Measurements from ENCODE around the gene GPC3.

The GPC3 gene

DNA sequence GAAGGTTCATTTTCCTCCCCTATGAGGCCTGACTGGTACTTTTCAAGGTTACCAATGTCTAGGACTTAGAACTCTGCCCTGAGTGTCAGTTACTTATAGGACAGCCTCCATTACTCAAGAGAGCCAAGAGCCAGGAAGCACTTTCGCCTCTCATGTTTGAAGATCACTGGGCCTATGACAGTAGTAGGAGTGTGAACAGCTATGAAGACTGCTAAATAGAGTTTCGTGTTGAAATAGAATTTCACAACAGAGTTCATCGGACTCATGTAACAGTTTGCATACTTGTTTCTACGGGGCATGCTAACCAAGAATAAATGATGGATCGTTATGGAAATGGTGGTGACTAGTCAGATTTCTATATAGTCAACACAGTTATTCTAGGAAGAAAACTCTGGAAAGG lies 472.3 kb downstream of the GPC3 start:
- DNase-seq (ENCODE audit: low read depth in 2 of 2) = no peak

DNA sequence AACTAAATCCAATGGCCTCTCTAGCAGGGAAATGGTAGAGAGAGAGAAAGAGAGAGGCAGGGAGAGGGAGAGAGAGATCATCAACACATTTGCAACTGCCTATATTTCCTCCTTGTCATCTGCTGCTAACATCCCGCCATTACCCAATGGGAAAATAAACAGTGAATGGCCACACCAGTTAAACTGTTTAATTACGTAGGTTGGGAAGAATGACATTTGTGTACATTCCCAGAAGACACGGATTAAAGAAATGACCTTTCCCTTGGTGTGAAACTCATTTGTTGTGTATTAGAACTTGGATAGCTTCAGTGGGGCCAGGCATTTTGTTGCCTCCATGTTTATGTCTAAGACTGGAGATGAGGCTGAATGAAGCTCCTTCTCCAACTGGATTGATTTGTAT lies 474.4 kb downstream of the GPC3 start:
- DNase-seq (ENCODE audit: low read depth in 2 of 2) = no peak

DNA sequence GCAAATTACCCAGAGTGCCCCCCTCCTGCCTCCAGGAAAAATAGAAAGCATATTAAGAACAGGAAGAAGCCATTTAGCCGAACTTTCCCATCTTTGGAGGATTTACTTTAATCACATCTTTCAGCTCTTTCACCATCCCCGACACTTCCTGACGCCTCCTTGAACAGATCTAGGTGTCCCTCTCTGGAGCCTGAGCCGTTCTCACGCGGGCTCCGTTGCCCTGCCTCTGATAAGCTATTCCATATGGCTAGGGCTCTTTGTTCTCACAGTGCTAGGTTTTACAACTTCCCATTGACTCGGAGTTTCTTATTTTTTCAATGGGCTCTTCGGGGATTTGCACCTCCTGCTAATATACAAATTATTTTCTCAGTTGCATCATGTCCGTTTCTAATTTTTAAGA lies 488.0 kb downstream of the GPC3 start:
- no peak for DNase-seq (ENCODE audit: low read depth in 2 of 2)

DNA sequence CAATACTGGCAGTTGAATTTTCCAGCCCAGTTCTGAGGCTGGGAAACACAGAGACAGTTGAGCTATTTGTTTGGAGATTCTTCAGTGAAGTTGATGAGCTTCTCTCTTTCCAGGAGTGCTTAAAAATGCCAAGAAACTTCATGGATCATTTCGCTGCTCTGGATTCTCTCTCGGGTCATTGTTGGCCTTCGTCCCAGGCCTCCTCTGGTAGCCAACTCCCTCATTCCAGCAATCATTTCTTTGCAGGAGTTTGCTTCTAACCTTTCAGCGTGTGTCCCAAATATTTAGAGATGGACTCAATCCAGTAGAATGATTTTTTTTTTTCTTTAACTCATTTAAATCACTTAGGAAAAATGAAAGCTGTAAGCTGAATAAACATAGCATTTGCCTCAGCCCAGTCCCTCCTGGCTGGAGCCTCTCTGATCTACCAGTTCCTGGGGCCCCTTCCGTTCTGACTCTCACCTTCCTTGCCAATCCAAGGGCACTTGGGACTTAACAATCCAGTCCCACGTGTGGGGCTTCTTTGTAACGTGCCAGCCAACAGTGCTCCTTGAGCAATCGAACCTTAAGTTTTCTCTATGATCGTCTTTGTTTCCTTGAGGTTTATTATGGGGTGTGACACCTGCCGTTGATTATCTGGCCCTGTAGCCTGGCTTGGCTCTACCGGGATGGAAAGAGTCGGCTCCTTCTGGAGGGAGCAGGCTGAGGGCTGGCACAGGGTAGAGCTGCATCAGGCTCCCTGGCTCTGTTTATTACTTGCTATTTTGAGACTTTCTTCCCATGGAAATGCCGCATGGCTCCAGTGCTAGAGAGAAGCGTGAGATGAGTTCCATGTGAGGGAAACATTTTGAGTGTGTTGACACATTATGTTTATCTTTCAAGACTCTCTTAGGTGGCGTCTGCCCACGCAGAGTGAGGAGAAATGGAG lies 489.7 kb downstream of the GPC3 start:
- no peak for DNase-seq (ENCODE audit: low read depth in 2 of 2)

DNA sequence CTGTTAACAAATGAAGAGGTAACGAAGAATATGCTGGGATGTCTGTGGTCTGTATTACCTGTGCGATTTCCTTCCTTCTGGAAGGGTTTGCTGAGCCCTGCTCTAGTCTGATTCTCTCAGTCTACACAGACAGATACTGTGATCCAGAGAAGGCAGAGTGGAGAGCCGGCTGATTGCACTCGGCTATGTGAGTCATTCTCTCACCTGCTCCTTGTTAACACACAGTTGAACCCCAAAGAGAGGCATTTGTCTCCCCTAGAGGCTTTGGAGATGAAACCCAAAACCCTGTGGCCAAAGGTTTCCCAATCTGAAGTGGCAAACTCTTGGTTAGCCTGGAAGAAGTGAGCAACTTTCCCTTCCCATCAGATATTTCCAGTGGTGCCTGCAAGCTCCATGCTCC lies 492.0 kb downstream of the GPC3 start:
- DNase-seq (ENCODE audit: low read depth in 2 of 2) = no peak

DNA sequence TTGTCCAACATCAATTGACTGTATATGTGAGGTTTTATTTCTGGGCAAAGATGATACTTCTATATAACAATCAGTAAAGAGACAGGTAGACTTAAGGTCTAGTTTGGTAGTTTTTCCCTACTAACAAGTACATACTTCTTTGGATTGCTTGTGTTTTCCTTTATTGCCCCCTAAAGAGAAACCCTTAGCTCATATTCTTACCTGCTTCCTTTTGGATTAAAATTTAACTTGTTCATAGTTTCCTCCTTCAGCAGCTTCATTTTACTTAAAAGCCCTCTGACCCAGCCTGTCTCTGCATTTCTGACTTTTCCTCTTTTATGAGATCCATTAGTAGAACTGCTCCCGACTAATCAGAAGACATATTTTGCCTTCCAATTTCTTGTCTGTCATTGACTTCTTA lies 494.4 kb downstream of the GPC3 start:
- DNase-seq (ENCODE audit: low read depth in 2 of 2) = no peak
